GM18502 (cell line): ENCODE data around the gene A2ML1.
"Not testable (repeated sequence)": the region's sequence is repeated elsewhere in the genome, so short reads cannot be mapped to it uniquely, and the experiment has no call there.

Experiments used
- ATAC-seq: cut with Tn5 transposase; IDR thresholded peaks from one replicate; pipeline ENCODE4 v1.9.1; 2021; ENCODE audit warnings: mild to moderate bottlenecking; ENCODE audit not compliant: unreplicated experiment, poor library complexity

A2ML1 gene

DNA sequence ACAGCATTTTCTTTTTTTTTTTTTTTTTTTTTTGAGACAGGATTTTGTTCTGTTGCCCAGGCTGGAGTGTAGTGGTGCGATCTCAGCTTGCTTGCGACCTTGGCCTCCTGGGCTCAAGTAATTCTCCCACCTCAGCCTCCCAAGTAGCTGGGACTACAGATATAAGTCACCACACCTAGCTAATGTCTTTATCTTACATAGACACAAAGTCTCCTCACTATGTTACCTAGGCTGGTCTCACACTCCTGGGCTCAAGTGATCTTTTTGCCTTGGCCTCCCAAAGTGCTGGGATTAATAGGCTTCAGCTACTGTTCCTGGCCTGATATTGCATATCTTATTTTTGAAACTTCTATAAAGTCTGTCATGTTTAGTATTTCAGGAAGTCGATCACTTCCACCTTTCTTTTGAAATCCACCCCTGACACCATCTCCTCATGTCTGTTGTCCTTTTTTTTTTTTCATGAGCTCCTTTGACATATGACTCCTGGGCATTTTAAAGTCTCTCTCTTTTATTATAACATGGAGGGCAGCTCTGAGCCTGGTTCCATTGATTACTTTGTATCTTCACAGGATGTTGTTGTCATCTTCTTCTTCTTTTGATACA is 5.9 kb upstream of the A2ML1 start:
- ATAC-seq = no peak

GRCh38 chr12:8817856-8818255 is 4.6 kb upstream of the A2ML1 start:
- no peak for ATAC-seq

DNA sequence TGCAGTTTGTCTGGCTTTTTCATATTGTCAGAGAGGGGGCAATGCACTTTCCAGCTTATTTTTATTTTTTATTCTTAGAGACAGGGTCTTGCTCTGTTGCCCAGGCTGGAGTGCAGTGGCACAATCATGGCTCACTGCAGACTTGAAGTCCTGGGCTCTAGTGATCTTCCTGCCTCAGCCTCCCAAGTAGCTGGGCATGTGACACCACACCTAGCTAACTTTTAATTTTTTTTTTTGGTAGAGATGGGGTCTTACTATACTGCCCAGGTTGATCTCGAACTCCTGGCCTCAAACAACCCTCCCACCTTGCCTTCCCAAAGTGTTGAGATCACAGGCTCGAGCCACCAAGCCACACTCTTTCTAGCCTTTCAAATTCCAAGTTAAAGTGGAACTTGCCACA is 3.9 kb upstream of the A2ML1 start:
- ATAC-seq = no peak

DNA sequence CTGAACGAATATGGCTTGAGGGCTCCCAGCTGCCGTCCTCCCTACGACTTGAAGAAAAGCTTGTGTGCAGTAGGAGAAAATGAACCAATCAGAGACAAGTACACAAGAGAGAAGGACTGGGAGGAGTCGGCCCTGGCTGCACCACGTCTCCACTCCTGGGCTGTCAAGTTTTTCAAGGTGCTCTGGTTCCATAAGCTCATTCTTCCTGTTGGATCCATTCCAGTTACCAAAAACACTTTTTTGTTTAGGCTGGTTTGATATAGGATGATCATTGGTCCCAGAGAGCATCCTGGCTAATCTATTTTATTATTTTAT is 2.8 kb upstream of the A2ML1 start:
- ATAC-seq = no peak

DNA sequence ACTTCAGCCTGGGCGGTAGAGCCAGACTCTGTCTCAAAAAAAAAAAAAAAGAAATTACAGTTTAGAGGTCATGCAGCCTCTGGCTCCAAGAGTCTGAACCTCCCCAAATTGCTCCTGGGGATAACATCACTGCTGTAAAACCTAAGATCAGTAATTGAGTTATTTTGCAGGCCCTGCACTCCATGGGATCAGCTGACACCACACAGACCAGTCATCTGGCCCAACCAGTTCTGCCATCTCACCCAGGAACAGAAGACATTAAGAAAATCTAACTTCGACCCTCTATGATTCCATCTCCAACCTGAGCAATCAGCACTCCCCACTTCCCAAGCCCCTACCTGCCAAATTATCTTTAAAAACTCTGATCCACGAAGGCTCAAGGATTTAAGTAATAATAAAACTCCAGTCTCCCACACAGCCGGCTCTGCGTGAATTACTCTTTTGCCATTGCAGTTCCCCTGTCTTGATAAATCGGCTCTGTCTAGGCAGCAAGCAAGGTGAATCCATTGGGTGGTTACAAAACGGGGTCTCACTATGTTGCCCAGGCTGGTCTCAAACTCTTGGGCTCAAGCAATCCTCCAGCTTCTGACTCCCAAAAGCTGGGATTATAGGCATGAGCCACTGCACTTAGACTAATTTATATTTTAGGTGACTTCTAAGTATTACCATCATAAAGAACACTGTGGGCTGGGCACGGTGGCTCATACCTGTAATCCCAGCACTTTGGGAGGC is 1.6 kb upstream of the A2ML1 start:
- ATAC-seq = not testable (repeated sequence)

GRCh38 chr12:8821591-8821990 is 830 bp upstream of the A2ML1 start:
- ATAC-seq = no peak

- ATAC-seq = no peak
Observed at GRCh38 chr12:8823565-8824300, 1.3 kb downstream of the A2ML1 start.

- ATAC-seq = no peak
Observed at GRCh38 chr12:8827551-8828256, 5.3 kb downstream of the A2ML1 start.

DNA sequence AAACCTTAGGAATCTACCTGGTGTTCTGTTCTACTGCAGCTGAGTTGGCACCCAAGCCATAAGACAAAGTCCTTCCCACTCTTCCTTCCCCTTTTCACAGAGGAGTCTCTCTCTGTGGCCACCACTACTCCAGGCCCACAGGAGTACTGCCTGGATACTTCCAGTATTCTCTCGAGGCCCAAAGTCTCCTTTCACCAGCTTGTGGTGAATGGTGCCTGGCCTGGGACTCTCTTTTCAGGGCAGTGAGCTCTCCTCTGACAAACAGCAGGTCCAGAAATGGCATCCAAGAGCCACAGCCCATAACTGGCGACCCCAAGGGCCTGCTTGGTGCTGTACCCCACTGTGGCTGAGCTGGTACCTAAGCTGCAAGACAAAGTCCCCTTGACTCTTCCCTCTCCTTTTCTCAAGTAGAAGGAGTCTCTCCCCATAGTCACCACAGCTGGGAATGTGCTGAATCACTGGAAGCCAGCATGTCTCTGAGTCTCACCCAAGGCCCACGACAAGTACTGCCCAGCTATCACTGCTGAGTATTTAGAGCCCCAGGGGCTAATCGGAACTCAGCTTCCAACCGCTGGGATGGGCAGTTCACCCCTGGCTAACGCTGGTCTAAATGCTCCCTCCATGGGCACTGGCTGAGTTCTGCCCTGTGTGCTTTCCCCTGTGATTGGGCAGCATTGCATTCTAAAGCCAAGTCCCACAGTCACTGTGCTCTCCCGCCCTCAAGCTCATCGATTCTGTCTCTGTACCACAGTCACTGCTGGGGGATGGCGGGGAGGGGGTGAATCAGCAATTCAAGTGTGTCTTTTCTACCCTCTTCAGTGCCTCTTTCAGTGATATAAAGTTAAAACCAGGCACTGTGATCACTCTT is 6.1 kb downstream of the A2ML1 start:
- ATAC-seq = no peak

DNA sequence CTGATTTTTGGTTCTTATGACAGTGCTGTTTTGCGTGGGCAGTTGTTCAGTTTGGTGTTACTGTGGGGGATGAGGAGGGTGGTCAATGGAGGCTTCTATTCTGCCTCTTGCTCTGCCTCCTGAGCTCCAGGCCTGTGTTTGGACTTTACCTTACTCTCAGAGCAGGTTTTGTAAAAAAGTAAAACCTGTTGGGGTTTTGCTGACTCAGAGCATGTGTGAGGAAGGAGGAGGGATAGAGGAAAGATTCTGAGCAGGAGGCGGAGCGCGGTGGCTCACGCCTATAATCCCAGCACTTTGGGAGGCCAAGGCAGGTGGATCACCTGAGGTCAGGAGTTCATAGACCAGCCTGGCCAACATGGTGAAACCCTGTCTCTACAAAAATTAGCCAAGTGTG is 6.7 kb downstream of the A2ML1 start:
- no peak for ATAC-seq

DNA sequence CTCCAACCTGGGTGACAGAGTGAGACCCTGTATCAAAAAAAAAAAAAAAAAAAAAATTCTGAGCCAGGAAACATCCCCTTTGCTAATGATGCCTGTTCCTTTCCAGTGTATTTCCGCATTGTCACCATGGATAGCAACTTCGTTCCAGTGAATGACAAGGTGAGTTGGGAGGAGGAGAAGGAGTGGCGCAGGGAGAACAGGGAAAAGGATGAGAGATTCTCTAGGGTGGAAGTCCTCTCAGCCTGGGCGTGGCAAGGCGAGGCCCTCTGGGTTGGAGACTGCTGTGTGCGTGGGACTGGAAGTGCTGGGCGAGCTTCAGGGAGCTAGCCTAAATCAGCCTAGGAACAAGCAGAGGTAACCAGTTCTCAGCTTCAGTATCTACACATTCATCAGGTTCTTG is 7.2 kb downstream of the A2ML1 start:
- no peak for ATAC-seq

DNA sequence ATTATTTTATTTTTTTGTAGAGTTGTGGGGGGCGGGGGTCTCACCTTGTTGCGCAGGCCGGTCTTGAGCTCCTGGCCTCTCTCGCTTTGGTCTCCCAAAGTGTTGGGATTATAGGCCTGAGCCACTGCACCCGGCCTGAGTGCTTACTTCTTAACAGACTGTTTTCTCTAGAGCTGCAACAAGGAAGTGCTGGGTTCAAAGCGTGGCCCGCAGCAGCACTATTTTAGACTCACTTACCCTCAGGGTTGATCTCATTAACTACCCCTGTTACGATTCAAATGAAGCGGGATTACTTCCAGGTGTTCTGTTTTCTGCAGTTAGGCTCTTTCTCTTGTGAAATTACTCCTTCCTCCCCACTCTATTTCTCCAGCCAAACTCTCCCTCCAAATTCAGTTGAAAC is 8.7 kb downstream of the A2ML1 start:
- ATAC-seq = no peak

DNA sequence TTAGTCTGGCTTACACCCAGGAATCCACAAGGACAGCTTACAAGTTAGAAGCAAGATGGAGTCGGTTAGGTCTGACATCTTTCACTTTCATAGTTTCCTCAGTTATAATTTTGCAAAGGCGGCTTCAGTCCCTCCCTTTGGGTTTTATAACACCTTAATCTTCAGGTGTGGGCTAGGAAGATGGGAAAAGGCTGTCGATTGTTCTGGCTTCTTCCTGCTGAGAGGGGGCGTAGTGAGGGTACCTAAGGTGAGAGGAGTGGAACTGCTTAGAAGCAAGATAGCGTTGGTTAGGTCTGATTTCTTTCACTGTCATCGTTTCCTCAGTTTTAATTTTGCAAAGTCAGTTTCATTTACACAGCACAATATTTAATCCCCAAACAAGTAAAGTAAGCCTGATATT is 10.1 kb downstream of the A2ML1 start:
- ATAC-seq = no peak

DNA sequence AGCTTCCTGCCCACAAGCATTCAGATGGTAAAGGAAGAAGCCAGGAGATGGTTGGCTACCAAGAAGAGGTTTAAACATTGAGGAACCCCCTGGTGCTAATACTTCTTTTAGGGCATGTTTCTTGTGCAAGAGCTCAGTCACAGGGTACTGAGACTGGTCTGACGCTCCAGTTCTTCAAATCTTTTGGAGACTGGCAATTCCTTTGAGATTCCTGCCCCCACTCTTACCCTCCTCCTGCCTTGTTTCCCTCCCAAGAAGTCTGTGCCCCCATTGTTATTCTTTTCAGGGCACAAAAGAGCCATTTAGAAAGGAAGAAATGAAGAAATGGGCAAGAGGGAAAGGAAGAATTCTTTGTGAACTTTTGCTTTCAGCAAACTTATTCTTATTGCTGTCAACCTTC is 11.8 kb downstream of the A2ML1 start:
- ATAC-seq = no peak

- no peak for ATAC-seq
Observed at GRCh38 chr12:8837291-8837690, 14.9 kb downstream of the A2ML1 start.

DNA sequence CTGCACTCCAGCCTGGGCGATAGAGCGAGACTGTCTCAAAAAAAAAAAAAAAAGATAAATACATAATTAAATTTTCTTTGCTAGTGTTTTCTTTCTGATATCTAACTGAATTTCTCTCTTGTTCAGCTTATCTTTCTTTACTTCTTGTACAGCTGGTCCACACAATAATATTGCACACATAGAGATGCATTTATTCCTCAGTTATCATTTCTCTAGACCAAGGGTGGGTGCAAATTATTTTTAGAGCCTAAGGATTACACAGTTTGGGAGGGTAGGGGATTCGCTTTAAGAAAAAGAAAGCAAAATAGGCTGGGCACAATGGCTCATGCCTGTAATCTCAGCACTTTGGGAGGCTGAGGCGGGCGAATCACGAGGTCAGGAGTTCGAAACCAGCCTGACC is 17.9 kb downstream of the A2ML1 start:
- no peak for ATAC-seq

GRCh38 chr12:8840938-8841633 is 18.7 kb downstream of the A2ML1 start:
- ATAC-seq = no peak

- no peak for ATAC-seq
Observed at GRCh38 chr12:8841778-8842177, 19.4 kb downstream of the A2ML1 start.

DNA sequence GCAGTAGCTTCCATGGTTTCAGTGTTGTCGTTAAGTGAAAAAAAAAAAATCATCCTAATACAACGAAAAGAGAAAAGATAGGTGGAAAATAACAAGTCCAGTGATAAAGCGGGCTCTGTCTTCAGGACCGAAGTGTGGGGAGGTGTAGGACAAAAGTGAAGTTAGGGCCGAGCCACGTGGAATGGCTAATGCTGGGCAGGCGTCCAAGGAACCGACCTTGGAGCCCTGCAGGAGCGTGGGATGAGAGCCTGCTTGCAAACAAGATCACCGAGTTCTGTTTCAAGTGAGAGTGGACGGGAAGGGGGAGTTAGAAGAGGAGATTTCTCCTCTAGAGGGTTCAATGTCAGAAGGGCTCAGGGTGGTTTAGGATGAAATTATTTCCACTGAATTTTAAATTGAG is 22.2 kb downstream of the A2ML1 start:
- no peak for ATAC-seq

DNA sequence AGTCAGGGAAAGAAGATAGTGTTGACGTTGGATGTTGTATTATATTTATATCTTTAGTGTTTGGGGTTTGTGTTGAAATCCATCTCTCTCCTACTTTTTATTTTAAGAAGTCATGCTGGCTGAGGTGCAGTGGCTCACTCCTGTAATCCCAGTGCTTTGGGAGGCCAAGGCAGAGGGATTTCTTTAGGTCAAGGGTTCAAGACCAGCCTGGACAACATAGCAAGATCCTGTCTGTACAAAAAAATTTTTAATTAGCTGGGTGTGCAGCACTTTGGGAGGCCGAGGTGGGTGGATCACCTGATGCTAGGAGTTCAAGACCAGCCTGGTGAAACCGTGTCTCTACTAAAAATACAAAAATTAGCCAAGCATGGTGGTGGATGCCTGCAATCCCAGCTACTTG is 23.9 kb downstream of the A2ML1 start:
- no peak for ATAC-seq
